Measurements from ENCODE around the gene LIMK1.
A peak's percentile ranks its signal among the peaks of the same experiment; 100 is the strongest.

DNA sequence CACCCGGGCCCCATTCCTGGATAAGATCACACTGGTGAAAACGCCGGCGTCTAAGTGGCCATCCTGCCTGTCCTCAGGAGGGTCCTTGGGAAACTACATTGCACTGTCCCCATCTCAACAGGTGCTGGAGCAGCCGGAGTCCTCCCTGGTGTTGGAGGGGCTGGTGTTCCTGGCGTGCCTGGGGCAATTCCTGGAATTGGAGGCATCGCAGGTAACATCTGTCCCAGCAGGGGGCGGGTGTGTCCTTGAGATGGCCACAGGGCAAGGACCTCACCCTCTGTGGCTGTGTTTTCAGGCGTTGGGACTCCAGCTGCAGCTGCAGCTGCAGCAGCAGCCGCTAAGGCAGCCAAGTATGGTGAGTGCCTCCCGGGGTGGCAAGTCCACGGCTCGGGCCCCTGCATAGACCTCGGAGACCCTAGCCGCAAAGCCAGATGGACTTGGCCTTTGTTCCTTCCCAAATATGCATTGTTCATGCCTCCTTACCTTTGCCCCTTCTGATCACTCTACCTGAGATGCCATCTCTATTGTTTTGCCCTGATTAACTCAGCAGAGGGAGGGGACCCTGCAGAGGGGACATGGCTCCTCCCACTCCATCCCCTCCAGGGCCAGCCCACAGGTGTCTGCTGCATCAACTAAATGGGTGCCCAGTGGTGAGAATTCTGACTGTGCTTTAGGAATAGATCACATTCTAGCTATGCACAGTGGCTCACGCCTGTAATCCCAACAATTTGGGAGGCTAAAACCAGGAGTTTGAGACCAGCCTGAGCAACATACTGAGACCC is 31.8 kb upstream of the LIMK1 start:
- TF ChIP-seq POLR2A (IDR thresholded peaks at IDR 0.05): no peak
- TF ChIP-seq, protein P1, sequence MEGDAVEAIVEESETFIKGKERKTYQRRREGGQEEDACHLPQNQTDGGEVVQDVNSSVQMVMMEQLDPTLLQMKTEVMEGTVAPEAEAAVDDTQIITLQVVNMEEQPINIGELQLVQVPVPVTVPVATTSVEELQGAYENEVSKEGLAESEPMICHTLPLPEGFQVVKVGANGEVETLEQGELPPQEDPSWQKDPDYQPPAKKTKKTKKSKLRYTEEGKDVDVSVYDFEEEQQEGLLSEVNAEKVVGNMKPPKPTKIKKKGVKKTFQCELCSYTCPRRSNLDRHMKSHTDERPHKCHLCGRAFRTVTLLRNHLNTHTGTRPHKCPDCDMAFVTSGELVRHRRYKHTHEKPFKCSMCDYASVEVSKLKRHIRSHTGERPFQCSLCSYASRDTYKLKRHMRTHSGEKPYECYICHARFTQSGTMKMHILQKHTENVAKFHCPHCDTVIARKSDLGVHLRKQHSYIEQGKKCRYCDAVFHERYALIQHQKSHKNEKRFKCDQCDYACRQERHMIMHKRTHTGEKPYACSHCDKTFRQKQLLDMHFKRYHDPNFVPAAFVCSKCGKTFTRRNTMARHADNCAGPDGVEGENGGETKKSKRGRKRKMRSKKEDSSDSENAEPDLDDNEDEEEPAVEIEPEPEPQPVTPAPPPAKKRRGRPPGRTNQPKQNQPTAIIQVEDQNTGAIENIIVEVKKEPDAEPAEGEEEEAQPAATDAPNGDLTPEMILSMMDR (IDR thresholded peaks at IDR 0.05): peak in 1 of 3 donors; percentile 9

Measured in breast epithelium (tissue), 3 donors.